ENCODE data around the gene C2orf68.

The C2orf68 gene

DNA sequence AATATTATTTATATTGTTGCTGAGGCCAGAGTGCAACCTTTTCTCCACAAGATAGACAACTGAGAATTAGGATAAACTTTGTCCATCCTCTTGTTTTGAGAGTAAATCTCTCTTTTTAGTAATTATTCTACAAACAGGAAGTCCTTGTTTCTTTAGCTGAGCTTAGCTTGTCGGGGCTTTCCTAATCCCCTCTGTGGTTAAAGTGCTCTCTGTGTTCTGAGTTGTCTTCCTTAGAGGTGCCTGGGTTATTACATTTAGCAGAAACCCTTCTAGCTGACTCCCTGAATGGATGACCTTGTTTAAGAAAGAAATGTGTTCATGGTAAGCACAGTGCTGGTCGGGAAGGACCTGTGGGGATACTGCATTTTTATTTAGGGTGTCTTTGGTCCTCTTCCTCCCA, 16.8 kb upstream of the C2orf68 start:
- TF ChIP-seq, protein P1, sequence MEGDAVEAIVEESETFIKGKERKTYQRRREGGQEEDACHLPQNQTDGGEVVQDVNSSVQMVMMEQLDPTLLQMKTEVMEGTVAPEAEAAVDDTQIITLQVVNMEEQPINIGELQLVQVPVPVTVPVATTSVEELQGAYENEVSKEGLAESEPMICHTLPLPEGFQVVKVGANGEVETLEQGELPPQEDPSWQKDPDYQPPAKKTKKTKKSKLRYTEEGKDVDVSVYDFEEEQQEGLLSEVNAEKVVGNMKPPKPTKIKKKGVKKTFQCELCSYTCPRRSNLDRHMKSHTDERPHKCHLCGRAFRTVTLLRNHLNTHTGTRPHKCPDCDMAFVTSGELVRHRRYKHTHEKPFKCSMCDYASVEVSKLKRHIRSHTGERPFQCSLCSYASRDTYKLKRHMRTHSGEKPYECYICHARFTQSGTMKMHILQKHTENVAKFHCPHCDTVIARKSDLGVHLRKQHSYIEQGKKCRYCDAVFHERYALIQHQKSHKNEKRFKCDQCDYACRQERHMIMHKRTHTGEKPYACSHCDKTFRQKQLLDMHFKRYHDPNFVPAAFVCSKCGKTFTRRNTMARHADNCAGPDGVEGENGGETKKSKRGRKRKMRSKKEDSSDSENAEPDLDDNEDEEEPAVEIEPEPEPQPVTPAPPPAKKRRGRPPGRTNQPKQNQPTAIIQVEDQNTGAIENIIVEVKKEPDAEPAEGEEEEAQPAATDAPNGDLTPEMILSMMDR (IDR thresholded peaks at IDR 0.05), result no peak
- no peak for TF ChIP-seq ZFX (IDR thresholded peaks at IDR 0.05; ENCODE audit: borderline replicate concordance)
- H3K27ac ChIP-seq, result no peak overlapping the region

DNA sequence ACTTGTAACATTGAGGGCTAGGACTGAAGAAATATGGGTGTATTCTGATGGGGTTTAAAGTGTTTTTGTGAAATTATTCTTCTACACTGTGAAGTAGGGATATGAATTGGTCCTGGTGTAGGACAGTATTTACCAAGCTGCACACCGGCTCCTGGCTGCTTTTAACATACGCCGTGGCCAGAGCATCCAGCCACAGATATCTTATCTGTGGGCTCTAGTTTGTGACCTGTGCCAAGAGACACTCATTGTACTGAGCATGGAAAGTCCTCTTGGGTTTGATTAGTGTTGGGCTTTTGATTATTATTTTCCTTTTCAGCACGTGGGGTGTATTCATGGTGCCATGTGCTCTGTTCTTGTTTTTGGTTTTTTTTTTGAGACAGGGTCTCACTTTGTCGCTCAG, 12.1 kb upstream of the C2orf68 start:
- TF ChIP-seq ZFX (IDR thresholded peaks at IDR 0.05; ENCODE audit: borderline replicate concordance), result no peak
- TF ChIP-seq, protein P1 (IDR thresholded peaks at IDR 0.05), result no peak
- no peak overlapping the region for H3K27ac ChIP-seq

DNA sequence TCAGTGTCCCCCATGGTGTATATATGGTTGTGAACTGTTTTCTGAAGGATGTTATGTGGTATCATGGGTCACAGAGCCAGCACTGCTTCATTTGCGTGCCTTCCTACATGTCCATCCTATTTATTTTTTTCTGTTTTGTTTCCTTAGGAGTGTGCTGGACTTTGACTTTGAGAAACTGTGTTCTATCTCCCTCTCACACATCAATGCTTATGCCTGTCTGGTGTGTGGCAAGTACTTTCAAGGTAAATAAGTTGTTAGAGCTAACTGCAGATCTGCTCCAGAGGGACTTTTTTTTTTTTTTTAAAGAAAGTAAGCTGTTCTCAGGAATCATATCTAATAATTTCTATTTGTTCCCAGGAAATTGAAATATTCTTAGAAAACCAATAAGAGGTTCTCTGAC, 9.5 kb upstream of the C2orf68 start:
- TF ChIP-seq ZFX (IDR thresholded peaks at IDR 0.05; ENCODE audit: borderline replicate concordance), result no peak
- TF ChIP-seq, protein P1 (IDR thresholded peaks at IDR 0.05), result no peak
- no peak overlapping the region for H3K27ac ChIP-seq

DNA sequence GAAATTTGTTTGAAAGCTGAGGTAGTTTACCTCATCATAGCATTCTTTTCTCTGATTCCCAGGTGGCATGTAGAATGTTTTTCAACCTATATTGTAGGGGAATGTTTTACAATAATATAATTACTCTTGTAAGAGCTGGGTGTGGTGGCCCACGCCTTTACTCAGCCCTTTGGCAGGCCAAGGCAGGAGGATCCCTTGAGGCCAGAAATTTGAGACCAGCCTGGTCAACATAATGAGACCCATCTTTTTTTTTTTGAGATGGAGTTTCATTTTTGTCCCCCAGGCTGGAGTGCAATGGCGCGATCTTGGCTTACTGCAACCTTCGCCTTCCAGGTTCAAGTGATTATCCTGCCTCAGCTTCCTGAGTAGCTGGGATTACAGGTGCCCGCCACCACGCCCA, 7.8 kb upstream of the C2orf68 start:
- TF ChIP-seq, protein P1 (IDR thresholded peaks at IDR 0.05), result no peak
- no peak for TF ChIP-seq ZFX (IDR thresholded peaks at IDR 0.05; ENCODE audit: borderline replicate concordance)
- no peak overlapping the region for H3K27ac ChIP-seq

DNA sequence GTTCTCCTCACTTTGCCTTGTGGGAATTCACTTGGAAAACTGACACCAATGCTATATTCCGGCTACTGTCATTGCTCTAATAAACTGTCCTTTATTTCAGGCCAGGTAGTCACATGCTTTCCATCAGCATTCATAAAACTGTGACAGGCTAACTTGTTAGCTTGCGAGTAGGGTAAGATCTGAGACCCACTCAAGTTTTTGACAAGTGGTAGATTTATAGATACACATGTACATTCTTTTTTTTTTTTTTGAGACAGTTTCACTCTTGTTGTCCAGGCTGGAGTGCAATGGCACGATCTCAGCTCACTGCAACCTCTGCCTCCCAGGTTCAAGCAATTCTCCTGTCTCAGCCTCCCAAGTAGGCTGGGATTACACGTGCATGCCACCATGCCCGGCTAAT, 5.9 kb upstream of the C2orf68 start:
- H3K27ac ChIP-seq, result peak overlapping the region; percentile 91; the same call in 1 of the 2 replicates

DNA sequence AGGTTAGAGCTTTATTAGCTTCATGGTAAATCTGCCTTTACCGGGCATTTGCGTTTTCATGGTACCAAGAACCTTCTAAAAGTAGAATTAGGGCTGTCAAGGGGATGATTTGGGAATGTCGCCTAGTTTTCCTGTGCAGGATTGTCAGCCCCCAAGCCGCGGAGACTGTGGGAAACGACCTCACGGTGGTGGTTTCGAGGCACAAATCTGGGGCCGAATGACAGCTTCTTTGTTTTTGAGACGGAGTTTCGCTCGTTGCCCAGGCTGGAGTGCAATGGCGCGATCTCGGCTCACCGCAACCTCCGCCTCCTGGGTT, 3.5 kb upstream of the C2orf68 start:
- peak overlapping the region; percentile 91 for H3K27ac ChIP-seq
- TF ChIP-seq ZFX (IDR thresholded peaks at IDR 0.05; ENCODE audit: borderline replicate concordance), result no peak
- TF ChIP-seq, protein P1 (IDR thresholded peaks at IDR 0.05), result no peak

DNA sequence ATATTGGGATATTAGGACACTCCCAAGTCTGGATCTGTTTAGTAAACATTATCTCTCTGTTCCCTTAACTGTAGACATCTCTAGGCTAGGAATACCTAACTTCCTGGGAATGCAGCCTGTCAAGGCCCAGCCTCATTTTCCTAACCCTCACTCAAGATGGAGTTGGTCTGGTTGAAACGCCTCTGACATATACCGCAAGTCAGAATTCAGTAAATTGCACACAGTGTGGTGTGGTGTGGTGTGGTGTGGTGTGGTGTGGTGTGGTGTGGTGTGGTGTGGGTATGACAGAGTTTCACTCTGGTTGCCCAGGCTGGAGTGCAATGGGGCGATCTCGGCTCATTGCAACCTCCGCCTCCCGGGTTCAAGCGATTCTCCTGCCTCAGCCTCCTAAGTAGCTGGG, 2.9 kb upstream of the C2orf68 start:
- H3K27ac ChIP-seq, result peak overlapping the region; percentile 91

DNA sequence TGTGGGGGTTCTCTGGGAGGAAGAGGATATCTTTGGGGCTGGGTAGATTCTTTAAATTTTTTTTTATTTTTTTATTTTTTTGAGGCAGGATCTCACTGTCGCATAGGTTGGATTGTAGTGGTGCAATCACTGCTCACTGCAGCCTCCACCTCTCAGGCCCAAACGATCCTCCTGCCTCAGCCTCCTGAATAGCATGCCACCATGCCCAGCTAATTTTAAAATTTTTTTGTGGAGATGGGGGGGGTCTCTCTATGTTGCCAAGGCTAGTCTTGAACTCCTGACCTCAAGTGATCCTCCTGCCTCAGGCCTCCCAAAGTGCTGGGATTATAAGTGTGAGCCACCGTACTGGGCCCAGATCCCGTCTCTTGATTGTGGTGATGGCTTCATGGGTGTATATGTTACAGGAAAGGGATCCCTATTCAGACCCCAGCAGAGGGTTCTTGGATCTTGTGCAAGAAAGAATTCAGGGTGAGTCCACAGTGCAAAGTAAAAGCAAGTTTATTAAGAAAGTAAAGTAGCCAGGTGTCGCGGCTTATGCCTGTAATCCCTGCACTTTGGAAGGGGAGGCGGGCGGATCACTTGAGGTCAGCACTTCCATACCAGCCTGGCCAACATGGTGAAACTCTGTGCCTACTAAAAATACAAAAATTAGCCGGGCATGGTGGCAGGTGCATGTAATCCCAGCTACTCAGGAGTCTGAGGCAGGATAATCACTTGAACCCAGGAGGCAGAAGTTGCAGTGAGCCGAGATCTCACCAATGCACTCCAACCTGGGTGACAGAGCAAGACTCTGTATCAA, 2.0 kb upstream of the C2orf68 start:
- TF ChIP-seq ZFX (IDR thresholded peaks at IDR 0.05; ENCODE audit: borderline replicate concordance), result no peak
- TF ChIP-seq, protein P1 (IDR thresholded peaks at IDR 0.05), result no peak
- H3K27ac ChIP-seq, result peak overlapping the region; percentile 91

Data from 22Rv1 (cell line).